Natural killer cell treated with Interleukin-12 subunit alpha and Interleukin-12 subunit beta and Interleukin-15 and Interleukin-18, amount 100 ng/mL, for 72 hours (primary cell): ENCODE data around the gene CRTC2. TPM values are rescaled to one million over a fixed set of nuclear protein-coding genes. Genes with fewer than 3 reads are reported as not detected.

Source experiments
- ATAC-seq, 2 donors: fragments of 150-1000 bp; cut with Tn5 transposase in 1 of 2; sonication (Bioruptor Pico), chemical (Tn5 transposase) in 1 of 2; 2 replicates each; pipeline ENCODE4 v1.10.0; 2021
- DNase-seq: peaks from one replicate; pipeline ENCODE4 v3.0.0; 2022; ENCODE audit warnings: low spot score
- H3K27ac Mint-ChIP-seq, 2 donors: 1 replicate in 1 of 2; 2 replicates in 1 of 2; pipeline ENCODE4 v1.8.0; 2022; ENCODE audit warnings: mixed read lengths in 2 of 2, mild to moderate bottlenecking in 1 of 2, moderate library complexity in 1 of 2
- H3K27me3 Mint-ChIP-seq, 2 donors: 1 replicate in 1 of 2; 2 replicates in 1 of 2; pipeline ENCODE4 v1.8.0; 2022; ENCODE audit warnings: mixed read lengths in 2 of 2
- H3K36me3 Mint-ChIP-seq: one replicate; pipeline ENCODE4 v1.8.0; 2022; ENCODE audit warnings: mixed read lengths
- H3K4me1 Mint-ChIP-seq, 2 donors: 1 replicate in 1 of 2; 2 replicates in 1 of 2; pipeline ENCODE4 v1.8.0; 2022; ENCODE audit warnings: low read depth in 2 of 2, mixed read lengths in 2 of 2, mild to moderate bottlenecking in 1 of 2
- H3K4me3 Mint-ChIP-seq: one replicate; pipeline ENCODE4 v1.8.0; 2022; ENCODE audit warnings: mixed read lengths
- H3K9me3 Mint-ChIP-seq: 2 replicates; pipeline ENCODE4 v1.8.0; 2022; ENCODE audit warnings: mixed read lengths
- total RNA-seq, 2 donors: library from RNA; stranded (reverse); gene quantifications; one replicate each; pipeline ENCODE4 v1.2.3, GENCODE V29; 2022

CRTC2 gene
- total RNA-seq, 2 donors from 2014 or later = 103 to 129 TPM

- Mint-ChIP-seq H3K4me3 (peak within 1 kb of the TSS; percentile 89), H3K27ac (peak within 1 kb of the TSS; percentile 93 to 97), H3K9me3 (no peaks in the 10 kb centered on the region), H3K27me3 (no peaks in the 10 kb centered on the region), H3K36me3 (no peaks in the 10 kb centered on the region), H3K4me1 (peaks cover 51 to 56% of the 10 kb centered on the region in 2 donors)
- DNase-seq = peak; percentile 89
- peak; percentile 89 to 91 for ATAC-seq
Observed at GRCh38 chr1:153967107-153967999, 8.9 kb upstream of the CRTC2 start, which contains the start of gene CREB3L4. Gene CREB3L4, plus strand, starts transcription at chr1:153967902. Its CDS starts 624 bp downstream, at chr1:153968526.

- peak overlapping the region; percentile 87 for H3K4me3 Mint-ChIP-seq
- no peak for ATAC-seq
- H3K36me3 Mint-ChIP-seq = no peaks in the 10 kb centered on the region
- DNase-seq = no peak
- peaks cover 54 to 62% of the 10 kb centered on the region in 2 donors for H3K4me1 Mint-ChIP-seq
- no peaks in the 10 kb centered on the region for H3K9me3 Mint-ChIP-seq
- peak overlapping the region; percentile 83 to 90 for H3K27ac Mint-ChIP-seq
- no peaks in the 10 kb centered on the region for H3K27me3 Mint-ChIP-seq
Observed at GRCh38 chr1:153963850-153964331, 5.5 kb upstream of the CRTC2 start.

- H3K27ac Mint-ChIP-seq = peak within 1 kb of the TSS; percentile 83 to 90
- no peaks in the 10 kb centered on the region for H3K27me3 Mint-ChIP-seq
- DNase-seq (peak; percentile 98), ATAC-seq (peak; percentile 78 to 84)
- H3K4me1 Mint-ChIP-seq = peaks cover 54 to 61% of the 10 kb centered on the region in 2 donors
- peak within 1 kb of the TSS; percentile 87 for H3K4me3 Mint-ChIP-seq
- no peaks in the 10 kb centered on the region for H3K36me3 Mint-ChIP-seq
- H3K9me3 Mint-ChIP-seq = no peaks in the 10 kb centered on the region
Observed at GRCh38 chr1:153963030-153963849, 4.8 kb upstream of the CRTC2 start, which contains the start of gene SLC39A1. Gene SLC39A1, minus strand, starts transcription at chr1:153963537. Its CDS starts 822 bp downstream, at chr1:153962715.

GRCh38 chr1:153962088-153963029 is 3.9 kb upstream of the CRTC2 start:
- ATAC-seq = no peak
- no peaks in the 10 kb centered on the region for H3K9me3 Mint-ChIP-seq
- no peak for DNase-seq
- H3K4me3 Mint-ChIP-seq = peak overlapping the region; percentile 87
- H3K27ac Mint-ChIP-seq = peak overlapping the region; percentile 83 to 90
- H3K36me3 Mint-ChIP-seq = peaks cover 7% of the 10 kb centered on the region
- H3K27me3 Mint-ChIP-seq = no peaks in the 10 kb centered on the region
- H3K4me1 Mint-ChIP-seq = peaks cover 46 to 58% of the 10 kb centered on the region in 2 donors

GRCh38 chr1:153961421-153961820 is 3.0 kb upstream of the CRTC2 start:
- peaks cover 48 to 61% of the 10 kb centered on the region in 2 donors for H3K4me1 Mint-ChIP-seq
- peaks cover 8% of the 10 kb centered on the region for H3K36me3 Mint-ChIP-seq
- H3K9me3 Mint-ChIP-seq = no peaks in the 10 kb centered on the region
- peak overlapping the region; percentile 83 to 90 for H3K27ac Mint-ChIP-seq
- DNase-seq = no peak
- peak overlapping the region; percentile 87 for H3K4me3 Mint-ChIP-seq
- no peak for ATAC-seq
- H3K27me3 Mint-ChIP-seq = no peaks in the 10 kb centered on the region

GRCh38 chr1:153960206-153960605 is 1.8 kb upstream of the CRTC2 start:
- ATAC-seq = no peak
- H3K27me3 Mint-ChIP-seq = no peaks in the 10 kb centered on the region
- peaks cover 47 to 62% of the 10 kb centered on the region in 2 donors for H3K4me1 Mint-ChIP-seq
- H3K36me3 Mint-ChIP-seq = peaks cover 8% of the 10 kb centered on the region
- H3K27ac Mint-ChIP-seq = peak overlapping the region; percentile 91 to 92
- no peak for DNase-seq
- H3K9me3 Mint-ChIP-seq = no peaks in the 10 kb centered on the region
- no peak overlapping the region for H3K4me3 Mint-ChIP-seq

- Mint-ChIP-seq H3K4me1 (peaks cover 48 to 63% of the 10 kb centered on the region in 2 donors), H3K27me3 (no peaks in the 10 kb centered on the region), H3K36me3 (peaks cover 8% of the 10 kb centered on the region), H3K27ac (peak overlapping the region; percentile 91 to 92), H3K4me3 (peak overlapping the region; percentile 35), H3K9me3 (no peaks in the 10 kb centered on the region)
- ATAC-seq = no peak
- DNase-seq = no peak
Observed at GRCh38 chr1:153959454-153959853, 1.0 kb upstream of the CRTC2 start.

GRCh38 chr1:153958961-153959260 is 499 bp upstream of the CRTC2 start:
- Mint-ChIP-seq H3K4me1 (peaks cover 51 to 63% of the 10 kb centered on the region in 2 donors), H3K27me3 (no peaks in the 10 kb centered on the region), H3K4me3 (peak overlapping the region; percentile 100), H3K27ac (peak overlapping the region; percentile 91 to 92), H3K9me3 (no peaks in the 10 kb centered on the region), H3K36me3 (peaks cover 14% of the 10 kb centered on the region)
- no peak for DNase-seq
- no peak for ATAC-seq

- no peaks in the 10 kb centered on the region for H3K9me3 Mint-ChIP-seq
Observed at GRCh38 chr1:153957744-153958110, 685 bp downstream of the CRTC2 start.

GRCh38 chr1:153956997-153957715 is 1.3 kb downstream of the CRTC2 start:
- no peak for ATAC-seq
- Mint-ChIP-seq H3K4me1 (peaks cover 44 to 48% of the 10 kb centered on the region in 2 donors), H3K27me3 (no peaks in the 10 kb centered on the region)

More at GRCh38 chr1:153957744-153958110, 685 bp downstream of the CRTC2 start:
- ATAC-seq (peak; percentile 34 to 41), DNase-seq (peak; percentile 83)
- H3K27ac Mint-ChIP-seq = peak overlapping the region; percentile 91 to 92
- peaks cover 14% of the 10 kb centered on the region for H3K36me3 Mint-ChIP-seq
- H3K4me1 Mint-ChIP-seq = peaks cover 46 to 54% of the 10 kb centered on the region in 2 donors
- no peaks in the 10 kb centered on the region for H3K27me3 Mint-ChIP-seq
- H3K4me3 Mint-ChIP-seq = peak overlapping the region; percentile 100

GRCh38 chr1:153954826-153955225 is 3.6 kb downstream of the CRTC2 start:
- Mint-ChIP-seq H3K4me1 (peaks cover 47 to 49% of the 10 kb centered on the region in 2 donors), H3K27me3 (no peaks in the 10 kb centered on the region), H3K27ac (peak overlapping the region in 1 of 2 donors; percentile 33), H3K36me3 (peaks cover 26% of the 10 kb centered on the region), H3K9me3 (no peaks in the 10 kb centered on the region), H3K4me3 (no peak overlapping the region)
- no peak for ATAC-seq
- no peak for DNase-seq

More at GRCh38 chr1:153956997-153957715, 1.3 kb downstream of the CRTC2 start:
- Mint-ChIP-seq H3K36me3 (peaks cover 14% of the 10 kb centered on the region), H3K4me3 (peak overlapping the region; percentile 100), H3K9me3 (no peaks in the 10 kb centered on the region), H3K27ac (peak overlapping the region; percentile 91 to 92)
- no peak for DNase-seq

GRCh38 chr1:153953859-153954365 is 4.5 kb downstream of the CRTC2 start:
- peaks cover 26% of the 10 kb centered on the region for H3K36me3 Mint-ChIP-seq
- H3K27ac Mint-ChIP-seq = peak overlapping the region; percentile 26 to 32
- DNase-seq = no peak
- H3K4me3 Mint-ChIP-seq = peak overlapping the region; percentile 34
- H3K4me1 Mint-ChIP-seq = peaks cover 47 to 49% of the 10 kb centered on the region in 2 donors
- H3K27me3 Mint-ChIP-seq = no peaks in the 10 kb centered on the region
- H3K9me3 Mint-ChIP-seq = no peaks in the 10 kb centered on the region
- no peak for ATAC-seq
